GM21390 (cell line): ENCODE data around the gene GUCY1A1.
A peak's percentile ranks its signal among the peaks of the same experiment; 100 is the strongest.

Experiments used
- ATAC-seq: cut with Tn5 transposase; IDR thresholded peaks from one replicate; pipeline ENCODE4 v1.9.1; 2021; ENCODE audit not compliant: unreplicated experiment

The GUCY1A1 gene

DNA sequence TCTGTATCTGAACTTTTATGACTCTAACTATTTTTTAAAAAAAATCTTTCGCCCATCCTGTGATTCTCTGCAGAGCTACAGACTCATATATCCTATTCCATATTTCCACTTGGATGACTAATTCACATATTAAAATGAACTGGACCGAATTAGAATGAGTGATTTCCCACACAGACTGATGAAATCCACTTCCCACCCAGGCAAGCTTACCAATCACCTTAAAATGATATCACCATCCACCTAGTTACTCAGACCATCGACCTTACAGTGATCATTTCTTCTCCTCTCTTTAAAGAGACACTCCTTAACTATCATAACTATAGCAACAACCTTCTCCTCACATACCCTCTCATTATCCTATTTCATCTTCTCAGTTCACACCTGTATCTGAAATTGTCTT is 58.1 kb downstream of the GUCY1A1 start:
- ATAC-seq = no peak

DNA sequence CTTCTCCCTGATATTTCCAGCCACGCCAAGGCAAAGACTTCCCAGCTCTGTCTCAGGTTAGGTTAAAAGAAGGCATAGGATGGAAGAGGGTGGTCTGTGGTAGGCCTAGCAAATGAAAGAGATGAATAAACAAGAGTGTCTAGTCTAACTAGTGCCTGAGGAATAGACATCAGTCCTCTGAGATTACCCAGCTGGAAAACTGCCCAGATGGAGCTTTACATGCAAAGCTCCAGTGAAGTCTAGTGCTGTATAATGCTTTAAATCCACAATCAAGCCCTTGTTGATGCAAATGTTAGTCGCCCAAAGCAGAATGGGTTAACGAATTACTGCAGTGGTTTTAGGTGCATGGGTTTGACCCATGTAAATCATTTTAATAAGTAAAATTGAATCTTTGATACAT is 67.4 kb downstream of the GUCY1A1 start:
- no peak for ATAC-seq

DNA sequence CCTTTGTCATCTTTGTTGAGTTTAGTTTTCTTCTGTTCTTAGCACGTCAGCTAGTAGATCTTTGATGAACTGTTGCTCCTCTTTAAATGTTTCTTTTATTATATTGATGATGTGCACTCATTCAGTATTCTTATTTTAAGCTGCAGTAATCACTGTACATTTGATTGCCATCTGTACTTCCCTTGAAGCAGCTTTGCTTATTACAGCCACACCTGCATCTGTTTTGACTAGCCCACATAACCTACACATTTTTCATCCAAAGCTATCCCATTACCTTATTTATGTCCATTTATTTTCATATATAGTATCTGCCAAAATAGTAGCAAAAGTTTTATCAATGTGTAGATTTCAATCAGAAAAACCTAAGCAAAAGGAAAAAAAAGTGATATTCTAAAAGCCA is 68.3 kb downstream of the GUCY1A1 start:
- ATAC-seq = no peak

DNA sequence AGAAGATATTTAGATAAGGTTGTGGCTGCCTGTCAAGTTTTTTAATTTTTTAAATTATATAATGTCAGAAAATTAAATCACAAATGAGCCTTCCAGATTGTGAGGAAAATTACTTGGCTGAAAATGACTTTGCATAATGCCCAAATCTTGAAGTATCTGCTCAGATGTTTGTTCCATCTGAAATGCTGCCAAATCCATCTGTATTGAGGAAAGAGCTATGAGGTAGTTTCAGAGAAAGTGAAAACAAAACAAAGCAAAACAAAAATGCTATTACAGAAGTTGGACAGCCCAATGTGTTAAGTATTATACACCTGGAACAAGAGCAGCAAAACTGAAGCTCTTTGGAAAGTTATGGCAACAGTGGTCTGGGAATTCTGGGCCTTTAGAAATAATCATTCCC is 68.8 kb downstream of the GUCY1A1 start:
- no peak for ATAC-seq

DNA sequence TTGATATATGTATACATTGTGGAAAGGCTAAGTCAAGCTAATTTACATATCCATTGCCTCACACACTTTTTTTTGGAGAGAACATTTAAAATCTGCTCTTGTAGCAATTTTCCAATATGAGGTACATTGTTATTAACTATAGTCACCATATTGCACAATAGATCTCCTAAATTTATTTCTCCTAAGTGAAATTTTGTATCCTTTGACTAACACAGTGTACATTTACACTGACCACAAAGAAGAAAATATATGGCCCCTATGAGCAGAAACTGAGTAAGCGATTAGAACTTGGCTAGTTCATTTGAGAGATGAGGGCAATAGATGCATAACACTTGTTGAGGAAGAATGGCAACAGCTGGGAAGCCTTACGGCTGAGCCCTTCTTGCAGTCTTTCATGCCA is 71.9 kb downstream of the GUCY1A1 start:
- ATAC-seq = no peak

DNA sequence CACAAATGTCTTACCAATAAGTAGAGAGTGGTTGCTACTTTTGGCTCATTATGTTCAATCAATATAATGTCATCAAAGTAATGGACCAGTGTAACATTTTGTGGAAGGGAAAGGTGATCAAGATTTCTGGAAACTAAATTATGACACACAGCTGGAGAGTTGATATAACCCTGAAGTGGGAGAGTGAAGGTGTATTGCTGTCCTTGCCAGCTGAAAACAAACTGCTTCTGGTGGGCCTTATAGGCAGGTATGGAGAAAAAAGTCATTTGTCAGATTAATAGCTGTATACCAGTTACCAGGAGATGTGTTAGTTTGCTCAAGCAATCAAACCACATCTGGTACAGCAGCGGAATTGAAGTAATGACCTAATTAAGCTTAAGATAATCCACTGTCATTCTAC is 74.9 kb downstream of the GUCY1A1 start:
- ATAC-seq = no peak

DNA sequence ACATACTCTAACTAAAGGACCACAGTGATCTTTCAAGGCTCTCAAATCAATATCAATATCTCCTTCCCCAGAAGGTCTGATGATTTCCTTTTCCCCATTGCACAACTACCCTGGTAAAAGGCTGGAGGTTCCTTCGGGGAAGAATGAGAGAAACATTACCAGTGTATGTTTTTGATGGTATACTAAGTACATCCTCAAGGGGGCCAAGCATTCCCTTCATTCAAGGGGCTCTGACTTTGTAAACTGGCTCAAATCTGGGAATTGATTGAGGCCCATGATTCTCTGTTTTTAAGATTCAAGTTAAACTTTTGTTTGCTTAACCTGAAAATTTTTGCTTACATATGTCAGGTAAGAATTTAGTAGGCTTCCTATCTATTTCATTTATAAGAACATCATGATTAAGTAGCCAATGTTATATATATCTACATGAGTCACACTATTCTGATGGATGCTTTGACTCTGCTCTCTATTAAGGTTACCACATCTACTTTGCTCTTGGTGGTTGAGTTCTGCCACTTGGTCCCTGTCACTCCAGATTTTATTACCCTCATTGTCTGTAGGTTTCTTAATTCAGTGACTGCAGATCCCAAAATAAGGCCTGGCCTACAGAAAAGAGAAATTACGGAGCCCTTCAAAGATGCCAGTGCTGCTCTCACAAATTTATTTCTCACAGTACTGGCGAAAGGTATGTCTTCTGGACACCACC is 75.8 kb downstream of the GUCY1A1 start:
- no peak for ATAC-seq

DNA sequence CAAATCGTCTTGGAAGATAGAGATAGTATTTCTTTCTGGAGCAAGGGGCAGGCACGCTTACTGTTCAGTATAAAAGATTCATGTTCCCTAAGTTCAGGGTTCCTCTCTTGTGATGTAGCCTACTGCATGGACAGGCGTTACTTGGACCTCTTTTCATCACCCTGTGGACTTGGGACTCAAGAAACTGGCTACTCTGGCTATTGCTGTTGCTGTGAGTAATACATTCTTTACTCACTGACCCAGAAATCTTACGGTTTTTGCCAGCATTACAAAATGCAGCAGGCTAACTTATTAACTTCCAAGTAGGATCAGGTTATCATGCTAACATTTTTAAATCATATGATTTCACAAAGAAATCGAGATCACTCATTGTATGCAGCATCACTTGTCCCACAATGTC is 79.3 kb downstream of the GUCY1A1 start:
- ATAC-seq = no peak

DNA sequence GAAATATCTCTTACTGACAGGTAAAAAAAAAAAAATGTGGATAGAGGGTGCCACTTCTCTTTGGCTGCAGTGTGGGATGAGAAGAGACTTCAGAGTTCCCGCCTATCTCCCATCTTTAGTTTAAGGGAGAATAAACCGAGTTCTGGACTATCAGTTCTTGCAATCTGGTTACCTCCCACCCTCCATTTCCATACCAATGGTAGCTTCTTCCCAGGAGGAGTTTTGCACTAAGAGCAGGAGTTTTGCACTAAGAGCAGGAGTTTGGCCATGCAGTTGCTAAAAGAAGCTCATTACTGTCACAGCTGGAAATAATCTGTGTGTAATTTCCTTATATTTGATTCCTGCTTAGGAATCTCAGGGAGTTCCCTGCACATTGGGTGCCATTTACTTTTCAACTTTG is 81.4 kb downstream of the GUCY1A1 start:
- ATAC-seq = no peak

DNA sequence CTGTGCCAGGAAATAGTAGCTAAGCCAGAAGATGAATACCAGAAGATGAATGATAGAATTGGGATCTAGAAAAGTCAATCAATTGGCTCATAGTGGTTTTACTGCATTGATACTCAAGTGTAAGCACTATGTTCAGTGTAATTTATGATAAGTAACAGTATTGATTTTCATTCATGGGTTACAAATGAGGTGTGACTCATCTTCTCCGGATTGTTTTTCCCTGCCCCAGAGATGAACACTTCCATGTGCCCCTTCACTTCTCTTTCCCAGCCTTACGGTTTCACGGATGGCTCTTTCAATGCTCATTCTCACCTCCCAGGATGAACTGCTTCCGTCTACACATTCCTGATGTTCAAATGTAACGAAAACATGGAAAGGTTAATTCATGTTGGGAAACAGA is 82.4 kb downstream of the GUCY1A1 start:
- no peak for ATAC-seq

DNA sequence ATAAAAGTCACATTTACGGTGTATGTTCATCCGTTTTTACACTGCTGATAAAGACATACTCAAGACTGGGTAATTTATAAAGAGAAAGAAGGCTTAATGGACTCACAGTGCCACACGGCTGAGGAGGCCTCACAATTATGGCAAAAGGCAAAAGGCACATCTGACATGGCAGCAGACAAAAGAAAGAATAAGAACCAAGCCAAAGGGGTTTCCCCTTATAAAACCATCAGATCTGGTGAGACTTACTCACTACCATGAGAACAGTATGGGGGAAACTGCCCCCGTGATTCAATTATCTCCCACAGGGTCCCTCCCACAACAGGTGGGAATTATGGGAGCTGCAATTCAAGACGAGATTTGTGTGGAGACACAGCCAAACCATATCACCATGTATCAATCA is 84.9 kb downstream of the GUCY1A1 start:
- ATAC-seq = no peak

DNA sequence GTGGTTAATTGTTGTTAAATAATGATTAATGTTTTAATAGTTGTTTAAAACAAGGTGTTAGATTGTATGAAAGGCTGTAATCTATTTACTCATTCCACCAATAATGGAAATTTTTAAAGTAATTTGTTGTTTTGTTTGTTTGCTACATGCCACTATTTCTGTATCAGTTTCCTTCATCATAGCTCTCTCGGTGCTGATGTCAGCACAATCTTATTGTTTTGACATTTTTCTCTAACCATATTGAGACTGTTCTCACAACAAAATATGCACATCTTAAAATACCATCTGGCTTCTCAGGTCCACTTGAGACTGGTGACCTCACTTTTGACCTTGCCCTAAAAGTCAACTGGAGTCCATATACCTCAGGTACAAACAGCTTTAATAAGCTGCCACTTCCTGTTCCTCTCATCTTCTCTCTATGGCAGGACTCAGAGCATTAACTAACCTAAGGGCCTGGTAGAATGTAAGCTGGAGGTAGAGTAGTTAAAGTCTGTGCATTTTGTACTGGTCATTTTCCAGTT is 91.2 kb downstream of the GUCY1A1 start:
- no peak for ATAC-seq

DNA sequence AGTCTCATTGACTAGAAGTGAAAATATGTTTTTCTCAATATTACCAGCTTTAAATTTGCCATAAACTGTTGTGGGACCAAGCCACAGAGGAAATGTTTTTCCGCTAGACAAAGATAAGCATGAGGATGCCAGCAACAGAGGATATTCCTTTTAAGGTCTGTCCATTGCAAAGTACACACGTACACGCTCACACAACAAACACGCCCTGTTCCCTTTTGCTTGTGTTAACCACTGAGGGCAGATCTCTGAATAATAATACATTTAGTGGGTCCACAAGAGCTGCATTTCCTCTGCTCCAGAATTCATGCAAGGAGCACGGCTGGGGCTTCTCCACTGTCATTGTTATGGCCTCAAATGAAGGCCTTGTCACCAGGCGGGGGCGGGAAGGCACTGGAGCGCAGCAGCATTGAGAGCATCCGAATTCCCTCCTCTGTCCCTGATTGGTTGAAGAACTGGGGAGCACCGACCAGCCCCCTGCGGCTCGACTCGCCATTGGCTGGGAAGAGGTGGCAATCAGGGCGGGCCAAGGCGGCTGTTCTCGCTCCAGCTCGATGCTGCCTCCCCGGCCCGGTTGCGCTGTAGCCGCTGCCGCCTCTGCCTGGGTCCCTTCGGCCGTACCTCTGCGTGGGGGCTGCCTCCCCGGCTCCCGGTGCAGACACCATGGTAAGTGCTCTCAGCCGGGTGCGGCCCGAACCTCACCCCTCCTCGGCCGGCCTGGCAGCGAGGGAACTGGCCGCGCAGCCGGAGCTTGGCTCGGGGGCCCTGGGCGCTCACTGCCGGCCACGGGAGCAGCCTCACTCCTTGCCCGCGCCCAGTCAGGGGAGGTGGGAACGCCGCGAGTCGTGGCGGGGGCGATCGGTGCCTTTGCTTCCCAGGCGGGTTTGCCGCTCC is 92.1 kb downstream of the GUCY1A1 start, which contains the start of gene GUCY1B1:
Gene GUCY1B1 (plus strand): TSS at position 541 of the 891 bp plus-strand sequence. CDS start 120 bp downstream, at position 661.
- ATAC-seq = peak; percentile 96

DNA sequence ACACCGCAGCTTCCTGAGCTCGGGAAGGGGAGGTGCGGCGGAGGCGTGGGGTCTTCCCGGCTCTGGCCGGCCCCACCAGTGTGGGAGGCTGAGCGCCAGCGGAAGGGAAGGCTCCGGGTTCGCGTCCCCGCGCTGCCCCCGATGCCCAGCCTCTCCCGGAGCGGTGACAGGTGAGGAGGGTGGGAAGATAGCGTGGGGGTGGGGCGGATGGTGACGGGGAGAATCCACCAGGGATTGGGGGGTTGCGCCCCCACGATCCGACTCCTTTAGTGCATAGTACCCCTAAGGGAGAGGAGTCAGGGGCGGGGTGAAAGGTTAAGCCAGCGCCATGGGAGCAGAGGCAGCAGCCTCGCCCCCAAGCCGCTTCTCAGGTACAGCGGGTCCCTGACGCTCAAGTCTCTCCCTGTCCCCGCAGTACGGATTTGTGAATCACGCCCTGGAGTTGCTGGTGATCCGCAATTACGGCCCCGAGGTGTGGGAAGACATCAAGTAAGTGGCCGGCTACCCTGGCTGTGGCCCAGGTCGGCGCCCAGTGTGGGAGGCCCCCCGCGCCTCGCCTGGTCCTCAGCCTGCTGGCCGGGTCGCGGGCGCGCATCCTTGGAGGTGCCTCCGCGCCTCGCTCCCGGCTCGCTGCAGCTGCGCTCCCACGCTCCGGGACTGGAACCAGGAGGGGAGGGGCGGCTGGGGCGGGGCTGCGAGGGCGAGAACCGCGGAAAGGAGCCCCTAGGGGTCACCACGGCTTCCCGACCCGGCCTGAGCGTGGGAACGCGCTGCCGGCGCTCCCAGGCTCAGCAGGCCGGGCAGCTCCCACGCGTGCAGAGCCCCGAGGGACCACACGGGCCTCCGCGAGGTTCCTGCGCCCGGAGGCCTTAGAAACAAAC is 93.0 kb downstream of the GUCY1A1 start:
- ATAC-seq = peak; percentile 20

DNA sequence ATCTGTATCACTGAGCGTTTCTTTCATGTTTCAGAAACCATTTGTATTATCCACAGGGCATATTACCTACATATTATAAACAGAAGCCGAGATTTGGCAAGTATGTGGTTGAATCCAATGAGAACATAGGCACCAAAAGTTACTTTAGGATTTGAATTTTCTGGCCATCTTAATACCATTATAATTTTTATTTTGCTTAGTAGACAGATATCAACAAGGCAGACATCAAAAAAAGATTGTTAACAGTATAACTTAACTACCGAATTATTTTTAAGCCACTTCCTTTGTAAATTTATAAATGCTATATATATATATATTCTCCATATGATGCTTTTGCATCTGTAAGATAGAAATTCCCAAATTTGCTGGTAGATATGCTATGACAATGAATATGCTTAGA is 94.4 kb downstream of the GUCY1A1 start:
- no peak for ATAC-seq

DNA sequence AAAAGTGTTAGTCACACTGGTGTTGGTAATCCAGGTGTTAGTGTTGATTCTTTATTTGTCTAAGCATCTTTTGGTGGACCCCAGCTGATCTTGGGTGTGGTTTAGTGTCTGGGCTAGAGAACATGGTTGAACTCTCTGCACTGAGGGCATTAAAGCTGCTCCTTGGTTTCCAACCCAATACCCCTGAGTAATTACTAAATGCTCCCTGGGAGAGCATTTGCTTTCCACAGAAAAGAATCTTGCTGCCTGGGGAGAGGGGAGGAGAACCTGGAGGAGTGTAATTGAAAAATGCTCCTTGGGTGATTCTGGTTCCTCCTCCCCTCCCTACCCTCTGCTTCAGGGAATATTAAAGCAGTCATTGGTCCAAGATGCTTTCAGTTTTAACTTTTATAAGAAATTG is 95.3 kb downstream of the GUCY1A1 start:
- no peak for ATAC-seq

DNA sequence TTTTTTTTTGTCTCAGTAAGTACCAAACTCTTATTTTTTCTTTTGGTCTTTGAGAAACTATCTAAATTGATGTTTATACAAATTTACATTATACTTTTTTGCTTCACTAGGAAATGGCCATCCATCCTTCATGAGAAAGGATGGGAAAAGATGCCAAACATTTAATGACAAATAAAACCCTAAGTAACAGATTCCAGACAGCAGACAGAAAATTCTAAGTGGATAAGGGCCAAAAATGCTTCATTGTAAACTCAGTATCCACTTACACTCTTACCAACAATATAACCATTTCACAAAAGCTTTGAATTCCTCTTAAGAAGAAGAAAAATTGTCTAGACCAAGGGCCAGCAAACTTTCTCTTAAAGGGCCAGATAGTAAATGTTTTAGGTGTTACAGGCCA is 95.7 kb downstream of the GUCY1A1 start:
- no peak for ATAC-seq

DNA sequence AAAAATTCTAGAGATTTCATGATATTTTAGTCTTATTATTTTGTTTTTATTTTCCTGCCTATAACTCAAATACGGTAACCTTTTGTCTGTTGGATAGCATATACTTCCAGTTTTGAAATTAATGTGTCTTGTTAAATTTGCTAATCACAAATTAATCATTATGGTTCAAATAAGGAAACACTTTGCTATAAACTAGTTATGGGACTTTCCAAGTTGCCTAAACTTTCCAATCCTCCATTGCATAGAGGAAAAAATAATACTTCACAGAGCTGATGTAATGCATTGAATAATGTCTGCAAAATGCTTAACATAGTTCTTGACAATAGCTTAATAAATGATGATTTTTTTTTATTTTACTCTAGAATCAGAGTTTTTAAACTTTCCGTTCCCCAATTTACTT is 96.9 kb downstream of the GUCY1A1 start:
- no peak for ATAC-seq

DNA sequence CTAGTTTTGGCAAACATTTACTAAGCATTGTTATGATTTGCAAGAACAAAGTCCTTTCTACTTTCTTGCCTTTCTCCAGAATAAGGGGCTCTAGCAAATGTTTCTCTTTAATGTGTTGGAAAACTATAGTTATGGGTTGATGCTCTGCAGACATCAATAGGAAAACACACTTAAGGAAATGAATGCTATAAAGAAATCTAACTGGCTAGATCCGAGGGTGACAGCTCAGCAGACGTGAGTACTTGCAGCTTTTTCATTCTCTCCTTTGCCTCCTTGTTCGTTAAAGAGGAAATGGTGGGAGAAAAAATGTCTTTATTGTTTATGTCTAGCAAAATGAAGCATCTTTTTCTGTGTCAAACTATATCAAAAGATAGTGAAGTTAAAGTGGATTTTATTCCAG is 98.5 kb downstream of the GUCY1A1 start:
- no peak for ATAC-seq

DNA sequence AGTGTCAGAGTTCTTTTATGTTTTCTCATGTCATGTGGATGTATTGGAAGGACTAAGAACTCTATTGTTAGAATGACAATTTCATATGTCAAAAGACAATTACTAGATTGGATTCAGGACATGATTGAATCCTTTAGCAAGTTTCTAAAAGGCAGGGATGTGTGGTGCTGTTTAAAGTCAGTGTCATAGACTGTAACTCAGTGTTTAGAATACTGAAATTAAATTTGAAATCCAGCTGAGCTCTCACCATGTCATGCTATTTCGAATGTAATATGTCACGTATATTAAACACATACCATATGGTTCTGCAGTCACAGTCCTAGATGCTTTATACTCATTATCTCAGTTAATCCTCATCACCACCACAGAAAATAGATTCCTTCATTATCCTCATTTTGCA is 100.0 kb downstream of the GUCY1A1 start:
- ATAC-seq = no peak

DNA sequence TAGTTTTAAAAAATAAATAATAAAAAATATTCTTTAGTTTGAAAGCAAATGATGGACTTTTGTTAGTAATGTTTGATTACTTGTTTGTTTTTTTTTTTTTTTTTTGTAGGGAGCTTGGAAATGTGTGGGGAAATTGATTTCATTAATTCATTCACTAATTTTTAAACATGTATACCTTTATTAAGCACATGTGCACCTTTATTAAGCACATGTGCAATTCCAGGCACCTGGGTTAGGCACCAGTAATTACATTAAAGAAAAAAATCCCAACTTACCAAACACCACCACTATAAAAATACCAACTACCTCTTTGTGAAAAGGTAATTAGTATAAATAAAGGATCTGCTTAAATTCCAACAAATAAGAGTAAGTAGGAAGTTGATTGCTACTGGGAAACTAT is 101.7 kb downstream of the GUCY1A1 start:
- ATAC-seq = no peak
